GM10266 (cell line): ENCODE data around the gene LRIT1.

Source experiments
- DNase-seq: peaks from one replicate; pipeline ENCODE4 v3.0.0; 2012; ENCODE audit errors: extremely low spot score
- CTCF ChIP-seq: IDR thresholded peaks from 2 replicates; pipeline ENCODE4 v1.5.1; 2012; ENCODE audit warnings: mild to moderate bottlenecking, low read depth; ENCODE audit not compliant: control insufficient read depth, insufficient read depth; ENCODE audit errors: missing control alignments

The LRIT1 gene

DNA sequence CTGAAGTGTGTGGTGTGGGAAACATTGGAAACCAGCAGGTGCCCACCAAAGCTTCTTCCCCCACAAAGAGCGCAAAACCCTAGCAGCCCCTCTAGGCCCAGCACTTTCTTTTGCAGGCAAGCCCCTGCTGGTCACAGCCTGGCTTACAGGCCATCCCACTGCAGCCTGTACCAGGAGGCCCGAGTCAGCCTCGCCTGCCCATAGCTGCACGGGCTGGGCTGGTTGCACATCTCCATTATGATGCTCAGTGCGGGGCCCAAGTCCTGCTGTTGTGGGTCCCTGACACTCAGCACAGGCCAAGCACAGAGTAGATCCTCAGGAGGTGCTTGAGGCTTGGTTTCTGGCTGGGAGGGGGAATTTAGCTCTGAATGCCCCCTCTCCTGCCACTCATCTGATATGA, 39.0 kb downstream of the LRIT1 start:
- TF ChIP-seq CTCF, result no peak
- DNase-seq, result no peak

DNA sequence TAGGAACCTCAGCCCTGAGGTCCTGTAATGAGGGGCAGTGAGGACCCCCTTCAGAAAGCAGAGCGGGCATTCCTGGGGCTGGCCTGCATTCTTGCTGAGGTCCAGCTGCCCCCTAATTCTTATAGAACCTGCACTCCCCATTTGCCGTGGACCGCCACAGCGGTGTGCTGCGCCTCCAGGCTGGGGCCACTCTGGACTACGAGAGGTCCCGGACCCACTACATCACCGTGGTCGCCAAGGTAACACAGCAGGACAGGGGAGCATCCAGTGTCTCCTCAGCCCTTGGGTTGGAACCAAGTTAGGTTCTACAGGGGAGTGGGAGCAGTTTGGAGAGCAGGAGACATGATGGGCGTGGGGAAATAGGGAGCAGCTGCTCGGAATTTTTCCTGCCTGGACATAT, 39.7 kb downstream of the LRIT1 start:
- DNase-seq, result no peak
- no peak for TF ChIP-seq CTCF

- no peak for TF ChIP-seq CTCF
- no peak for DNase-seq
Observed at GRCh38 chr10:84201244-84201606, 40.1 kb downstream of the LRIT1 start.

DNA sequence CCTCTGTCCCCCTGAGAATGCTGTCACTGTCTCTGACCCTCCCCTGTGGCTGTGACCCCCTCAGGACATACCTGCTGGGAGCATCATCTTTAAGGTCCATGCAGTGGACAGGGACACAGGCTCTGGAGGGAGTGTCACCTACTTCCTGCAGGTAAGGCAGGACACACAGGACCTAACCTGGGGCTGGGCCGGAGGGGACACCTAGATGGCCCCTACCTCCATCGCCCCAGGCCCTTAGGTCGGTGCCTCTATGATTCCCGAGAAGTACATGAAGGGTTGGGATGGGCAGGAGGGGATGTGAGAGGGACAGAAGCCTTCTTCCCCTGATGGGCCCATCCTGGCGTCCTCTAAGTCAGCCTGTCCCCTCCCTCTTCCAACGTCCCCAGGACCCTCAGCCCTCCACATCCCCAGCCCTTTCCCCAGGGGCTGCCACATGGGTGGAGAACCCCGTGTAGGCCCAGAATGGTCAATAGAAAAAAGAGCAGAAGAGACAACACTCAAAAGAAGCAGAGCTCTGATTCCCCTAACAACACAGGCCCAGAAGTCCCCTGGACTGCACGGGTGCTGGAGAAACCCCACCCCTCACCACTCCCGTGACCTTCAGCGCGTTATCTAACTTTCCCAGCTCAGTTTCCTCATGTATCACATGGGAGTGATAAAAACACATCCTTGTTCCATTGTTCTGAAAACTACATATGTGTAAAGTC, 40.7 kb downstream of the LRIT1 start:
- no peak for DNase-seq

GRCh38 chr10:84198206-84198915, 43.0 kb downstream of the LRIT1 start:
- TF ChIP-seq CTCF, result no peak
- DNase-seq, result no peak

More for the DNA sequence above, 40.7 kb downstream of the LRIT1 start:
- no peak for TF ChIP-seq CTCF

DNA sequence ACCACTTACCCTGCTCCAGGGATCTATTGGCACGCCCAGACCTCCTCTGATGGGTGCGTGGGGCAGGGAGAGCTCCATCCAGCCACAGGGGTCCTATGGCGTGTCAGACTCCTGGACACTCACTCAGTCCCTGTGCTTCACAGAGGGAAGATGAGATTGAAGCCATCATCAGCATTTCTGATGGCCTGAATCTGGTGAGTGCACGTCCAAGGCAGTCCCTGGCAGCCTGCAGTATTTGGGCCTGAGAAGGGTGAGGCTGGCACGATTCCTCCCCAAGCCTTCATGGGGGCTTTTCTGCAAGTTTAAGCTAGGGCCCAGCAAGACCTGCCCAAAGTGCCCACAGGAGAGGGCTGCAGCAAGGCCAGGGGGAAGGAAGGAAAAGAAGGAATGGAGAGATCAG, 43.7 kb downstream of the LRIT1 start:
- TF ChIP-seq CTCF, result no peak
- DNase-seq, result no peak

DNA sequence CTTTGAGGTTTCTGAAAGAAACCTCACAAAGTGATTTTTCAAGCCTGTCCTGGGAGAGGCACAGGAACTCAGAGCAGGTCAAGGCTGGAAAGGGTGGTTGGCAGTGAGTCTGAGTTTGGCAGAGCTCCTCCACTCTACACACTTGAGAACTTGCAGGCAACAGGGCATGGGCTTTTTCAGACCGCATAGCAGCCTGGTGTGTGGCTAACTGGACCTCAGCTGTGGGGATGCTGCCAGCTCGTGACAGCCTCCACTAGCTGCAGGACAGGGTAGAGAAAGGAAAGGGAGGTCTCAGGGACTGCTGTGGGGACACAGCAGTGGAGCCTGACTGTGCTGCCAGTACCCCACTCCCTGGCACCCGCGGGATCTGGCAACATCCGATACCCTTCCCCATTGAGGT, 44.4 kb downstream of the LRIT1 start:
- no peak for DNase-seq
- TF ChIP-seq CTCF, result no peak
